M059J (cell line): ENCODE data around the gene PPP1R12A. TPM values are rescaled to one million over a fixed set of nuclear protein-coding genes. Genes with fewer than 3 reads are reported as not detected.
"Not testable (repeated sequence)": the region's sequence is repeated elsewhere in the genome, so short reads cannot be mapped to it uniquely, and the experiment has no call there.

Experiments used
- DNase-seq: peaks from one replicate; pipeline ENCODE4 v3.0.0-alpha.2; 2012; ENCODE audit warnings: low read depth
- total RNA-seq: library from RNA; depleted of rRNA; stranded (reverse); fragments of >200 nt; shearing (Covaris generic); gene quantifications from 2 replicates; pipeline ENCODE4 v1.2.3, GENCODE V29; 2014; rRNA removed

Gene PPP1R12A
- total RNA-seq, result 40.7 and 68.5 TPM in 2 replicates

GRCh38 chr12:79935021-79935623 is at the start of gene PPP1R12A:
TSS of gene PPP1R12A (minus strand) at chr12:79935097. CDS start at chr12:79934931, 166 bp downstream.
- peak; percentile 97 for DNase-seq

DNA sequence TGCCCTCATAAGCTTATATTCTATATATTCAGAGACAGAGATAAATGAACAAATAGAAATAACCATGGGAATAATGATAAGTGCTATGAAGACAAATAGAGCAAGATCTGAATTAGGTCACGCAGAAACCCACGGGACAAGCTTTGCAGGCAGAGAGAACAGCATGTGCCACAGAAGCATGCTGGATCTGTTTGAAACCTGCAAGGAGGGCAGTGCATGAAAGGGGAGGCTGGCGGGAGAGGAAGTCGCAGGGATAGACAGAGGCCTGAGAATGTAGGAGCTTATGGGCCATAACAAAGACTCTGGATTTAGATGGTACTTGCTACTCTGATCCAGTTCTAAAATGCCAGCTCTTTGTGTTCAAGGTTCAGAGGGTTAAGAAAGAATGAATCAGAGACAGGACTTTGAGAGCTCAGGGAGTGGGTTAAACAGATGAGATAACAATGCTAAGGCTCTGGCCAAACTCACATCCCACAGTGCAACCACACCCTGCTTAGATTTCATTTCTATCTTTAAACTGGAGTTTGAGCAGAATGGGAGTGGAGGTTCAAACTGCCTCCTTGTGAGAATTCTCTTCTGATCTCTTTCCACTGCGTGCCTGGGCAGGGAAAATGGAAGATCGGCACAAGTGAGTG is 49.2 kb upstream of the PPP1R12A start:
- DNase-seq, result peak; percentile 77

GRCh38 chr12:79983492-79983891 is 48.6 kb upstream of the PPP1R12A start:
- peak; percentile 98 for DNase-seq

DNA sequence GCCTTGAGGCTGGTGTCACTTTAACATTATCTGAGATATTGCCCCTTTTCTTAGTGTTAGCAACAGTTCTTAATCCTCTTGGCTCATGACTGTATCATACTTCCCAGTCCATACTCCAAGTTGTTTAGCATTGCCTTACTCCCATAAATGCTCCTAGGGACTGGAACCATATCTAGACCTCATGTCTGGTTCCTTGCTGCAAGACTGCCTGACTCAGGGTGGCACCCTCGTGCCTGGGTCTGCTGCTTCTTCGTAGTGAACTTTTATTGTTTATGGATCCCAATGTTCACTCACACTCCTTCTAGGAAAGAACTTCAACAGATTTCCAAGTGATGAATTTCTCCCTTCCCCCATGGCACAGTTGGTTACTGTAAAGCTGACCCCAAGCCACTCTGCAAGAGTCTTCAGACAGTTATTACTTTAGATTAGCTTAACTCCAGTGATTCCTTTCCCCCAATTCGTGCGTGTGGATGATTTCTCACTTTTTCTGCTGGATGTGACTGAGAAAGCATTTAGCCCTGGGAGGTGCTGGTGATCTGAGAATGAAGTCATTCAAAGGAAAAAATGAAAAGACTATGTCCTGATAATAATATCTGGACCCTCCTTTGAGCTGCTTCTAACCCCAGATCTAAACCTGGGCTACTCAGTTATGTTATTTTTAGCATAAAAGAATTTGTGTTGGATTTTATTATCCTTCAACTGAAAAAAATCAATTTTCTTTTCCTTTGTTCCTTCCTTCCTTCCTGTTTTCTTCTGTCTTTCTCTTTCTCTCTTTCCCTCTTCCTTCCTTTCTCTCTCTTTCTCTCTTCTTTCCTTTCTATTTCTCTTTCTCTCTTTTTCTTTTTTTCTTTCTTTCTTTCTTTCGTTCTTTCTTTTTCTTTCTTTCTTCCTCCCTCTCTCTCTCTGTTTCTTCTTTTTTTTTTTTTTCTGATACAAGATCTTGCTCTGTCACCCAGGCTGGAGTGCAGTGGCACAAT is 47.5 kb upstream of the PPP1R12A start:
- peak; percentile 43 for DNase-seq

- DNase-seq, result no peak
Observed at GRCh38 chr12:79978692-79979091, 43.8 kb upstream of the PPP1R12A start.

DNA sequence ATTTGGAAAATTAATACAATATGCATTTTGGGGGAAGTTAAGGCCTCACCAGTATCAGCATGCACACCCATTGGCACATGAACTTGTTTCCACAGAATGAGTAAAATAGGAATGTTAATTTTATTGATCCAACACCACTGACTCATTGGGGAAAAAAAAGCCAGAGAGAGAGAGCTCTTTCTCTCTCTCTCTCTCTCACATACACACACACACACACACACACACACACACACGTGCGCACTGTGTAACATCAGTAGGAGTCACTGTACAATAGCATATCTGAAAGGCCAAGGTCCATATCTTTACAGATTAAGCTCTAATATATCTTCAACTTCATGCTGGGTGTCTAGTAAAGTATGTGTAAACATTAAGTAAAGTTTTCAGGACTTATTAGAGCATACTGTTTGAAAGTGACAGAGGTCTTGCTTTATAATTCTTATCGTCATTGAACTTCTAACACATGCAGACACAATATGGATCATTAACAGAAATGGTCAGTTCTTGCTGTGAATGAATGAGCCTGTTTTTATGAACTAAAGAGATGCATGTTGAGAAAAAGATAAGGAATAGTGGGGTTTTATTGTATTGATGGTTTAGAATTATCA is 43.1 kb upstream of the PPP1R12A start:
- peak; percentile 38 for DNase-seq

DNA sequence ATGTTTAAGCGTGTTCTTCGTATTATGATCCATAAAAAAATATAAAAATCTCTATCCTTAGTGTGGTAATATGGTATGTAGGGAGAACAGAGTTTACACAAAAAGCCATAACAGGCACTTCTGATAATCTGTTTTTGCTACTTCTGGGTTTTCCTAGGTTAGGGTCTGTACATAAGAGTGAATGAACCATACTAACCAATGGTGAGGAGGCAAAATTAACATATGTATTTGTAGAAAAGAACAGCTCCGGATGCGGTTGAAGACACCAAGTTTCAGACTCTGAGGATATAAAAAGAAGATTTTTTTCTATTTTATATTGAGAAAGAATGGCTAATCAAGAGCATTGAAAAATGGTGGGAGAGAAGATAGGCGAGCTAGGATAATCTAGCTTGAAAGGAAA is 40.2 kb upstream of the PPP1R12A start:
- DNase-seq, result no peak

DNA sequence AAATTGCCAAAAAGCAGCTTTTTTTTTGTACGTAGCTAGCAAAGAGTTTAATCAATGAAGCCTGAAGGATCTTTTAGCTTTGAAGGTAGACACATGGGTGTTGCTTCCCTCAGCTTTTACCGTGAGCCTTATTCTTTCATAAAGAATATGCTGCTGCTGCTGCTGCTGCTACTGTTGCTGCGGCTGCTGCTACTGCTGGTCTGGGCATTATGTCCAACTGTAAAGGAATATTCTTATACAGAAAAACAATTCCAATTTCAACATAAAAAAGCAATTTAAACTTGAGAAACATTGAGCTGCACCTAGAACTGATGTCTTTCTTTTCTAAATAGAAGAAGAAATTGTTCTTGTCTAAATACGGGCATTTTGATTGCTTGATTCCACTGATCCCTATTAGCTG is 38.9 kb upstream of the PPP1R12A start:
- no peak for DNase-seq

DNA sequence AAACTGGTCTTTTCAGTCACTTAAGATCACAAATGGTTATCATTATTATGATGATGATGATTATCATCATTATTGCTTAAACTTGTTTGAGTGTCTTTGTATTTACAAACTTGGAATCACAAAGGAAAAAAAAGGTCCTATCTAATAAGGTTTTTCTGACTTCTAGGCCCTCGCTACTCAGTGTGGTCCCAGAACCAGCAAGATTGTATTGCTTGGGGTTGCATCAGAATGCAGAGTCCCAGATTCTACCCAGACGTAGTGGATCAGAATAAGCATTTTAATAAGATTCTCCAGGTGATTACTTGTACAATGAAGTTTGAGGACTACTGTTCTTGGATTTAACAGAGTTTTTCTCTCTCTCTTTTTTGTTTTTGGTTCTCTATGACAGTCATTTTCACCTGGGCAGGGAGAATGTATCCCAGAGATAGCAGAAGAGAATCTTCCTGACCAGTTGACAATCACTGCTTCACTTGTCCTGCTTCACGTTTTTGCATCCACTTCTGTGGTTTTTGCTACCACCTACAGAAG is 29.3 kb upstream of the PPP1R12A start:
- no peak for DNase-seq

- no peak for DNase-seq
Observed at GRCh38 chr12:79961411-79961810, 26.5 kb upstream of the PPP1R12A start.

- no peak for DNase-seq
Observed at GRCh38 chr12:79959484-79959883, 24.6 kb upstream of the PPP1R12A start.

GRCh38 chr12:79956896-79957295 is 22.0 kb upstream of the PPP1R12A start:
- peak; percentile 43 for DNase-seq

DNA sequence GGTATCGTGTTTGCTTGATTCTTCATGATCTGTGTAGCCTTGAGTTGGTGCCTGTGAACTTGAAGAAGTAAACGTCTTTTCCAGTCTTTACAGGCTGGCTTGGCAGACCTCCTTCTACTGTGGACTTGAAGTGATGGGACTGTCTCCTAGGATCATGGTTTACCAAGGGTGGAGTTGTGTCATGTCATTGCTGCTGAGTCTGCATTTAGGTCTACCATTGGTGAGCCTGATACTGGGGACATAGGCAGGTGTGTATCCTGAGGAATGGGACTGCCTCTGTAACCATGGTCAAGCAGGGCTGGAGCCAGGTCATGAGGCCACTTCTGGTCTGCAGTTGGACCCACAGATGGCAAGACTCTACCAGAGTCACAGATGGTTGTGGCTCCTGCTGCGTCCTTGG is 20.7 kb upstream of the PPP1R12A start:
- DNase-seq, result no peak

DNA sequence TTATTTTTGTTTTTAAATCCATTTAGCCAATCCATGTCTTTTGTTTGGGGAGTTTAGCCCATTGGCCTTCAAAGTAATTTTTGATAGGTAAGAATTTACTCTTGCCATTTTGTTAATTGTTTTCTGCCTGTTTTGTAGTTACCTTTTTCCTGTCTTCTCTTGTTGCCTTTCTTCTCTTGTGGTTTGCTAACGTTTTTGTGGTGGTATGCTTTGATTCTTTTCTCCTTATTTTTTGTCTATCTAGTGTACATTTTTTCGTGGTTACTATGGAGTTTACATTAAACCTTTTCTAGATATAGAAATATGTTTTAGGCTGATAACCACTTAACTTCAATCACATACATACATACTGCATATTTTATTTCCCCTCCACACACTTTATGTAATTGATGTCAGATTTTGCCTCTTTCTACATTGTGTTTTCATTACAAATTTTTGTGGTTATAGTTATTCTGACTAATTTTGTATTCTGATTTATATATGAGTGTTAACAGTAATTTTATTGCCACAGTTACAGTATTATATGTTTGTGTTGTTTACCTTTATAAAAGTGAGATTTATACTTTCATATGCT is 19.2 kb upstream of the PPP1R12A start:
- peak; percentile 6 for DNase-seq

DNA sequence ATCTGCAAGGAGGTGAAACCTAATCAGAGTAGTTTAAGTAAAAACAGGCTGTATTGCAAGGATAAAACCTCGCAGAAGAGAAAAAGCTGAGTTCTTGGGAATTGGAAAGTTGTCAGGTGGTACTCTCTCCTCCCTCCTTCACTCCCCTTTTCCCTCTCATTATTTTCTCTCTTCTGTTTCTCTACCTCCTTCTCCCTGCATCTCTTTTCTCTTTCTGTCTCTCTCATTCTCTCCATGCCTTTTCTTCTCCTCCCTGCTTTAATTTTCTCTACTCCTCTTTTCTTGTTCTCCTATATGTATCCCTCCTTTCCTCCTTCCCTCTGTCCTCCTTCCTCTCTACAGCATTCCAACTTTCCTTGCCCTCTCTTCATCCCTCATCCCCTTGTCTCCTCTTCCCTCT is 14.2 kb upstream of the PPP1R12A start:
- DNase-seq, result no peak

DNA sequence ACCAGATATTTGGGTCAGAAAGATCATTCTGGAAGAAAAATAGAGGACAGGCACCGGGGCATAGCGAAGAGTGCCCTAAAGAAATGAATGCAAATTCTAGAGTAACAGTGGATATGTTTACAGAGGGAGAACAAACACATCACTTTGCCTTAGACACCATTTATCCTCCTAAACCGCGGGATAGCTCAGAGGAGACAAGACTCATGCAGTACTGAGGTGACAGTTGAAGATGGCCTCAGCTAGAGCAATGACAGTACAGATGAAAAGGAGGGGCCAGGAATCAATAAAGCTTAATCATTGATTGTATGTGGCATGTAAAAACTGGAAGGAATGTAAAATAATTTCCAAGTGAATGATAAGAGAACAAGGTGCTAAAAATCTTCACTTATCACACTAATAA is 10.5 kb upstream of the PPP1R12A start:
- no peak for DNase-seq

- no peak for DNase-seq
Observed at GRCh38 chr12:79944565-79944964, 9.7 kb upstream of the PPP1R12A start.

GRCh38 chr12:79942846-79943245 is 7.9 kb upstream of the PPP1R12A start:
- not testable (repeated sequence) for DNase-seq

DNA sequence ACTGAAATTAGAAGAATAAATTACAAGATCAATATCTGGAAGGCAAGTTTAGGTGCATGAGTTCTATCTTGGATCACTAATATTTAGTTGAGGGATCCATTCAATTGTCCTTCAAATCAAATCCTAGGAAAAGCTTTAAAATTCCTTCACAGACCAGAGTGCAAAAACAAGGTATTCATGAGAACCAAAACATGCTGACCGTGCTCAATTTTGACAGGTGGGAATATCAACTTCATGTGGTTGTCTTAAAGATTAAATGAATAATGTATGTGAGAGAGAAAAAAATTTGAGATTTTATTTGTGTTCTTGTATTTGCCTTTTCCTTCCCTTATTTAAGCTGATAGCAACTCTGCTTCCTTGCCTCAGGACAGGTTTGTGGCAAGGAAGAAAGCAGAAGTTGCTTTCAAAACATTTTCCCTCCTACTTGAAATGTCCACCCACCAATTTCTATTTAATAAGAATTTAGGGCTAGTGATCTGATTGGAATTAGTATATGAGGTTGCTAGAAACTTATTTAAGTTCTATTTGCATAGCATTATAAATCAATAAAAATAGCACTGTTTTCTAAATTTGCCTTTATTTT is 4.9 kb upstream of the PPP1R12A start:
- no peak for DNase-seq

DNA sequence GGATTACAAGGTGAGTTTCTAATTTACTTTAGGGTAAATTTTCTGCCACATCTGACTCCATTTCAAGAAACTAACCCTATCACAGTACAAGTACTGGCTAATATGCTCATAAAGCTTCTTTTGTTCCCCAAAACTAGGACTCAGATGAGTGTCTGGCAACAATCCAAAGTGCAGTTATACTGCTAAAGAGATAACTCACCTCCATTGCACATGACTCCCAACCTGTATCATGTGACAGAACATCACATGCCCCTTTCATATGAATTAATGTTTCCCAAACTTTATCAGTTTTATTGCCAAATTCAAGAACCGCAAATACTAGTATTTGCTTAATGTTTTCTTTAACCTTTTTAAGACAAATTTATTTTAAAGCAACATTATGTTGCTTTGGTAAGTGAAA is 3.9 kb upstream of the PPP1R12A start:
- no peak for DNase-seq

- no peak for DNase-seq
Observed at GRCh38 chr12:79936670-79937069, 1.8 kb upstream of the PPP1R12A start.
